Measurements from ENCODE around the gene CFAP74. TPM values are rescaled to one million over a fixed set of nuclear protein-coding genes. Genes with fewer than 3 reads are reported as not detected.

Gene CFAP74
- total RNA-seq, 4 donors from 2014 or later, result not detected

DNA sequence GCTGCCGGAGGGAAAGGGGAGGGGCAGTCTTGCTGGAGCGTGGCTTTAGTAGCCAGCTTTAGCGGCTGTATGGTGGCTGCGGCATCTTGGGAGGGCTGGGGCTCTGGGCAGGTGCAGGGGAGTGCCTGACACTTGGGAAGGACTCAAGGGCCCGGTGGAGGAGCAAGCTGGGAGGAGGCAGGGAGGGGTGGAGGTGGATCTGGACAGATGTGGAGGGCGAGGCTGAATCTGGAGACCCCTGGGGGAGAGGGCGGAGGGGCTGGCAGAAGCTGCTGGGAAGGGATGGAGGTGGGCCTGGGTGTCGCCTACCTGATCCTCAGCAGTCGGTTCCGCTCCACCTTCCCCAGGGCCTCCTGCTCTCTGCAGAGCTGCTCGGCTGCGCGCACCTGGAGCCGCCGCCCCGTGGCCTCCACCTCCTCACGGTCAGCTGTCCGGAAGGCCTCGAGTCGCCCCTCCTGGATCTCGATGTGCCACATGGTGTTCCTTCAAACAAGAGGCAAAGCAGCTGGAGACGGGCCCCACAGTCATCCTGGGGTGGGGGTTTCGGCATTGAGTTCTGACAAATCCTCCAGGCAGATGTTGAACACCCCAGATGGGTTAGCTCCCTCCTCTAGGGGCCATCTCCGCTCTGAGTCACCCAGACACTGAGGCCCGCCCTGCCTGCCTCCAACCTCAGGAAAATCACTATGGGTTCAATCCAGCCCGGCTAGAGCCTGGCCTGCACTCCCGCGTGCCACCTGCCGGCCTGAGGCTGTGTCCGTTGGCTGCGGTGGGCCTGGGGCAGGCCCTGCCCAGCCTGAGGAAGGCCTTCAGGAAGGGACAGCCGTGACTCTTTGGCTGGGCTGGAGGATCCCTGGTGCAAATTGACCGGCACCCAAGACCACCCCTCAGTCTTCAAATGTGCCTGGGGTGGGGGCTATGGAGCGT lies 29.6 kb downstream of the CFAP74 start:
- DNase-seq, result no peak
- H3K36me3 ChIP-seq, result no peaks in the 10 kb centered on the region
- WGBS, 2 donors (ENCODE audit: low coverage in 1 of 2), result 81% methylated on average over 28 of the region's 34 CpGs; no CpG with 5 or more reads in 1 of the 2 donors
- no peaks in the 10 kb centered on the region for H3K4me1 ChIP-seq
- no peak overlapping the region for H3K4me3 ChIP-seq
- in situ Hi-C loops (cut with MboI; ENCODE audit: low pct_ligation_motif_present in 1 of 4, low pct_unique_long_range_greater_than_20kb in 1 of 4, low sequenced_read_pairs in 3 of 4) (no loop called here), intact Hi-C loops (cut with DNase I; ENCODE audit: low total_unique reads) (no loop called here)
- TF ChIP-seq POLR2A (IDR thresholded peaks at IDR 0.05) (no peak), EP300 (IDR thresholded peaks at IDR 0.05; ENCODE audit: low read depth) (no peak), POLR2AphosphoS5 (IDR thresholded peaks at IDR 0.05) (no peak)
- TF ChIP-seq, protein P1, sequence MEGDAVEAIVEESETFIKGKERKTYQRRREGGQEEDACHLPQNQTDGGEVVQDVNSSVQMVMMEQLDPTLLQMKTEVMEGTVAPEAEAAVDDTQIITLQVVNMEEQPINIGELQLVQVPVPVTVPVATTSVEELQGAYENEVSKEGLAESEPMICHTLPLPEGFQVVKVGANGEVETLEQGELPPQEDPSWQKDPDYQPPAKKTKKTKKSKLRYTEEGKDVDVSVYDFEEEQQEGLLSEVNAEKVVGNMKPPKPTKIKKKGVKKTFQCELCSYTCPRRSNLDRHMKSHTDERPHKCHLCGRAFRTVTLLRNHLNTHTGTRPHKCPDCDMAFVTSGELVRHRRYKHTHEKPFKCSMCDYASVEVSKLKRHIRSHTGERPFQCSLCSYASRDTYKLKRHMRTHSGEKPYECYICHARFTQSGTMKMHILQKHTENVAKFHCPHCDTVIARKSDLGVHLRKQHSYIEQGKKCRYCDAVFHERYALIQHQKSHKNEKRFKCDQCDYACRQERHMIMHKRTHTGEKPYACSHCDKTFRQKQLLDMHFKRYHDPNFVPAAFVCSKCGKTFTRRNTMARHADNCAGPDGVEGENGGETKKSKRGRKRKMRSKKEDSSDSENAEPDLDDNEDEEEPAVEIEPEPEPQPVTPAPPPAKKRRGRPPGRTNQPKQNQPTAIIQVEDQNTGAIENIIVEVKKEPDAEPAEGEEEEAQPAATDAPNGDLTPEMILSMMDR (IDR thresholded peaks at IDR 0.05), result no peak
- no peak overlapping the region for H3K27ac ChIP-seq
- H3K27me3 ChIP-seq, result peaks cover 9% of the 10 kb centered on the region
- no peaks in the 10 kb centered on the region for H3K9me3 ChIP-seq

DNA sequence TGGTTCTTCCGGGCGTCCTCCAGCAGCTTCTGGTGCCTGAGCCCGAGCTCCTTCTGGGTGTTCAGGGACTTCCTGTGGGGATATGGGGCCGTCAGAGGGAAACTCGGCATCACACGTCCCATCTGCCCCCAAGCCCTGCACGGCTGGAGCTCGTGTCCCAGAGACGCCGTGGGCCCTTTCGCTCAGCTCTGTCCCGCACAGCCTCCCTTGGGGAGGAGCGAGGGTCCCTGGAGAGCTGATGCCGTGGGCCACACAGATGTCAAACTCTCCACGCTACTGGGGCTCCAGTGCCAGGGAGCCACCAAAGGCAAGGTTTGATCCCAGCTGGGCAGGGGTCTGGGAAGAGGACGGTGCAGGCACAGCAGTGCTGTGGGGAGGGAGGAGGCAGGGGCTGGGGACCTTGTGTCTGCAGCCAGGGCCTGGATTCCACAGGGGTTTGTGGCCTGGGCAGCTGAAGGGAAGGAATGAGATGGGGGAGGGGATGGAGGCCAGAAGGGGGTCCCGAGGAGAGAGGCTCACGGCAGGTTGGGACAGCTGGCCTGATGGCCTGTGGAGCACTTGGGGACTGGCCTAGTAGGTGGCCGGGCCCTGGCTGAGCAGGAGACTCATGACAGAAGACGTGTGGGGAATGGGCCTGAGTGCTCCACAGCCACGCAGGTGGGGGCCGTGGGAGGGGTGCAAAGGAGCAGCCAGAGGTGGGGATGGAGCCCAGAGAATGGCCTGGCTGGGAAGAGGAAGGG lies 30.4 kb downstream of the CFAP74 start:
- in situ Hi-C loops (cut with MboI; ENCODE audit: low pct_ligation_motif_present in 1 of 4, low pct_unique_long_range_greater_than_20kb in 1 of 4, low sequenced_read_pairs in 3 of 4) (no loop called here), intact Hi-C loops (cut with DNase I; ENCODE audit: low total_unique reads) (no loop called here)
- Histone ChIP-seq H3K36me3 (no peaks in the 10 kb centered on the region), H3K27ac (no peak overlapping the region), H3K4me3 (no peak overlapping the region), H3K4me1 (no peaks in the 10 kb centered on the region), H3K9me3 (no peaks in the 10 kb centered on the region), H3K27me3 (peaks cover 9% of the 10 kb centered on the region)
- TF ChIP-seq POLR2AphosphoS5 (IDR thresholded peaks at IDR 0.05) (no peak), POLR2A (IDR thresholded peaks at IDR 0.05) (no peak)
- TF ChIP-seq, protein P1 (IDR thresholded peaks at IDR 0.05), result no peak
- DNase-seq, result no peak
- 43 to 70% methylated on average over 3 to 22 of the region's 22 CpGs for WGBS, 2 donors (ENCODE audit: low coverage in 1 of 2)

DNA sequence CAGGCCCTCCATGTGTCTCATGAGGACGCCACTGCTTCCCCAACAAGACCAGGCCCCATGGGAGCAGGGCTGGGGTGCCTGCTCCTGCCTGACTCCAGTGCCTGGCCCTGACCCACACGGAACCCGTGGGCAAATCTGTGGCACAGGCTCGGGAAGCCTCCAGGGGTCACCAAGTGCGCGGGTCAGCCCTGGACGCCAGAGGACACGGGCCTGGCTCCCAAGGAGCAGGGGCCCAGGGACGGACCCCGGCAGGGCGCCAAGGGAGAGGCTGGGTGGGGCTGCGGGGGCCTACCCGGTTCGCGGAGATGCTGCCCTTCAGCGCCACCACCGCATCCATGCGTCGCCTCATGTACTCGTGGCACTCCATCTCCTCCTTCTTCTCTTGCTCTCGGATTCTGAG lies 31.9 kb downstream of the CFAP74 start:
- H3K4me1 ChIP-seq, result no peaks in the 10 kb centered on the region
- in situ Hi-C loops (cut with MboI; ENCODE audit: low pct_ligation_motif_present in 1 of 4, low pct_unique_long_range_greater_than_20kb in 1 of 4, low sequenced_read_pairs in 3 of 4), result no loop called here

DNA sequence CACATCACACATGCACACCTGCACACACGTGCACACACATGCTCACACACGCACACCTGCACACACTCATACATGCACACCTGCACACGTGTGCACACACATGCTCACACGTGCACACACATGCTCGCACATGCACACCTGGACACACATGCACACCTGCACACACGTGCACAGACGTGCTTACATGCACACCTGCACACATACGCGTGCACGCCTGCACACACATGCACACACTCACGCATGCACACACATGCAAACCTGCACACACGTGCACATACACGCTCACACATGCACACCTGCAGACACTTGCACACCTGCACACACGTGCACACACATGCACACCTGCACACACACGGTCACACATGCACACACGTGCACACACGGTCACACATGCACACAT lies 32.6 kb downstream of the CFAP74 start:
- 82% methylated on average over 17 of the region's 17 CpGs; no CpG with 5 or more reads in 1 of the 2 donors for WGBS, 2 donors (ENCODE audit: low coverage in 1 of 2)
- in situ Hi-C loops (cut with MboI; ENCODE audit: low pct_ligation_motif_present in 1 of 4, low pct_unique_long_range_greater_than_20kb in 1 of 4, low sequenced_read_pairs in 3 of 4), result no loop called here

More for the DNA sequence above, 31.9 kb downstream of the CFAP74 start:
- Histone ChIP-seq H3K4me3 (no peak overlapping the region), H3K9me3 (no peaks in the 10 kb centered on the region), H3K27me3 (peaks cover 17% of the 10 kb centered on the region), H3K36me3 (no peaks in the 10 kb centered on the region), H3K27ac (no peak overlapping the region)
- no peak for TF ChIP-seq EP300 (IDR thresholded peaks at IDR 0.05; ENCODE audit: low read depth)
- no peak for TF ChIP-seq POLR2AphosphoS5 (IDR thresholded peaks at IDR 0.05)
- WGBS, 2 donors (ENCODE audit: low coverage in 1 of 2), result 94% methylated on average over 15 of the region's 21 CpGs; no CpG with 5 or more reads in 1 of the 2 donors
- no peak for DNase-seq
- intact Hi-C loops (cut with DNase I; ENCODE audit: low total_unique reads), result no loop called here

More for the DNA sequence above, 32.6 kb downstream of the CFAP74 start:
- H3K4me3 ChIP-seq, result no peak overlapping the region
- intact Hi-C loops (cut with DNase I; ENCODE audit: low total_unique reads), result no loop called here
- H3K27me3 ChIP-seq, result peaks cover 23% of the 10 kb centered on the region
- no peaks in the 10 kb centered on the region for H3K4me1 ChIP-seq
- no peak for DNase-seq
- TF ChIP-seq POLR2A (IDR thresholded peaks at IDR 0.05), result no peak
- TF ChIP-seq POLR2AphosphoS5 (IDR thresholded peaks at IDR 0.05), result no peak
- no peak for TF ChIP-seq EP300 (IDR thresholded peaks at IDR 0.05; ENCODE audit: low read depth)
- TF ChIP-seq, protein P1 (IDR thresholded peaks at IDR 0.05), result no peak
- no peaks in the 10 kb centered on the region for H3K9me3 ChIP-seq
- H3K36me3 ChIP-seq, result no peaks in the 10 kb centered on the region
- H3K27ac ChIP-seq, result no peak overlapping the region

Measured in transverse colon (tissue), 4 donors.